Urothelium cell line (cell line): ENCODE data around the gene PBX1.

ENCODE experiments used
- DNase-seq: peaks from one replicate; pipeline ENCODE4 v3.0.0; 2011; ENCODE audit warnings: low spot score, mixed read lengths
- FAIRE-seq: peaks from 2 replicates; lab custom pipeline; 2011; peaks lifted over from hg19 to GRCh38; lab: Jason Lieb, UNC

PBX1 gene

DNA sequence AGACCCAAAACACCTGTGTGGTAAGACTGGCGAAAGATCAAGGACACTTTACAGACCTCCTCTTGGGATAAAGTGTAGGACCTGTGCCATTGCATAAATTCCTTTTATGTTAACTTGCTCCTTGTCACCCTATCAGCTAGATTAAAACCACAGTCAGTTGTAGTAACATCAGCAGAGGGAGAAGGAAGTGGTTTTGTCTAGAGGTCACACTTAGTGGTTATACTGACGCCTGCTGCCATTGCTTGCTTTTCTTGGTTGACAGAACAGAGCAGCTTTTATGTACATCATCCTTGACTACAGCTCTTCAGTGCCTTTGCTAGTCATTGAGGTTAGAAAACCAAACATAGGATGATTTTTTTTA lies 101.4 kb downstream of the PBX1 start:
- no peak for FAIRE-seq

DNA sequence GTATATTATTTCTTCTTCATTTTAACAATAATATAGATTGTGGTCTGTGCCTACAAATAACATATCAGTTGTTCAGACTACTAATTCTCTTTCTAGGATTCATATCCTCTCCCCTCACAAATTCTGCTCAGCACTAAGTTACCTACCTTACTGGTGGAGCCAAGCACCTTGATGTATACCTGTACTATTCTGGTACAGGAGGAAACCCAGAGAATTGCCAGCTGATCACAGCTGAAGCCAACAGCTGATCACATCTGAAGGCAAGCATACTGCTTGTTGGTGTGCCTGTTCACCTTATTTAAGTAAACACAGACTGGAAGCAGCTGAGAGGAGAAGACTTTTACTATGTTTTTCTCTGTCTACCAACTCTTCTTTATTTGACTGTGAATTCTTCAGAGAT lies 101.8 kb downstream of the PBX1 start:
- FAIRE-seq (no peak), DNase-seq (no peak)

More for the DNA sequence above, 101.4 kb downstream of the PBX1 start:
- DNase-seq: no peak

DNA sequence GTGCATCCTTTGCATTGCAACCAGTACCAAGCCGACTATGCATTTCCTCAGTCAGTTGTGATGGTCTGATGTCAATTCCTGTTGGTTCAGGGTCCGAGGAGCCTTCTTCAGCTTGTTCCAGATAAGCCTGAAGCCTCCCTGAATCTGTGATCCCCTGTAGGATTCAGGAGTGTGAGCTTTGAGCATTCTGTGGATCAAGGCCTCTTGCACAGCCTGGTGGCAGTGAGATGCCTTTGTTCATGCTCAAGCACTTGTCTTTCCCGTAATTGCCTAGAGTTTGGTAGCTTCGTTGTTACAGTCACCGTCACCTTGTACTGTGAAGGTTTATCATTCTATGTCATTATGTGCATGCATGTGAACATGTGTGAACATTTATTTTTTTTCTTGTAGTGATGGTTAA lies 103.5 kb downstream of the PBX1 start:
- no peak for DNase-seq

GRCh38 chr1:164662955-164663354 lies 104.0 kb downstream of the PBX1 start:
- no peak for DNase-seq
- no peak for FAIRE-seq

More for the DNA sequence above, 103.5 kb downstream of the PBX1 start:
- FAIRE-seq: no peak

DNA sequence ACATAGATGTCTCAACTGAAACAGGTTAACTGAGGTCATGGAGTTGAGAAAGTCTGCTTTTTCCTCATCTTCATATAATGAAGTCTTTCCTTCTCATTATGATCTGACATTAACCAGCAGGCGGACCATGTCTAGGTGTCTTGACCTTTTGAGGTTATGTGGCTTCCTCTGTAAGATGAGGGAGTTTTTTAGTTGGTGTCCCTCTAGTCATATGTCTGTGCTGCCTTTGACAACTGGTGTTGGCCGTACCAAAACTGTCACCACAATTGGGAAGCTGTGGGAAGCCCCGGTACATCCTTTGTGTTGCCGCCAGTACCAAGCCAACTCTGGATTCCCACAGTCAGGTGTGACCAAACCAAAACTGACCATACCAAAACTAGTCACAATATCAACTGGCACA lies 105.1 kb downstream of the PBX1 start:
- DNase-seq: no peak
- no peak for FAIRE-seq

DNA sequence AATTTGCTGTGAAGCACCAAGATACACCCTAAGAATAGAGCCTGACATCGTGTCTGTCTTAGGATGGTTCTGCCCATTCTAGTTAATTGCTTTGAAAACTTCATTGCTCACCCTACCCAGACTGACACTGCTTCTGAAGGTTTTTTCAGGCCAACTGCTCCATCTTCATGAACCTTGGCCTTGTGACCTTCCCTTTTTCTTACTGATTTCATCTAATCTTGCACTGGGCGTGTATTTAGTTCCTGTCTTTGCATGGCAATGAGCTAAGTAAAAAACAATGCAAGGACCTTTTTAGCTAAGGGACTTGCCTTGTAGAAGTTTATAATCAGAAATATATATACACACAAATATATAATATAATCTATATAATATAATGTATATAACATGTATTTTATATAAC lies 108.0 kb downstream of the PBX1 start:
- DNase-seq (no peak), FAIRE-seq (no peak)

DNA sequence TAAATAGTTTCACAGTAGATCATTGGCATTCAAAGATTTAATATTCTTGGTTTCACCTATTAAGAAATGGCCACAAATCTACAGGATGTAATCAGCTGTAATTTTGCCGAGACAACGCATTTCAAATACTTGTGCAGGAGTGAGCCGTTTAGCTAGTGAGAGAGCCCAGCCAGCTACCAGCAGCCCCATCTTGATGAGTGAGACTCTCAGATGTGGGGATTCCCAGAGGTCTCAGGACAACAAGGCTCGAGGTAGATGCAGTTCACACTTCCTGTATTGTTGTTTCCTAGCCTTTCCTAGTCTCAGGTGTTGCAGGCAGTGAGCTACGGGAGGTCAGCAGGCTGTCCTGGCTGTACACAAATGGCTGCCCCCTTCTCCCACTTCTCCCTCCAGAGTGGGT lies 108.6 kb downstream of the PBX1 start:
- FAIRE-seq: no peak
- no peak for DNase-seq

DNA sequence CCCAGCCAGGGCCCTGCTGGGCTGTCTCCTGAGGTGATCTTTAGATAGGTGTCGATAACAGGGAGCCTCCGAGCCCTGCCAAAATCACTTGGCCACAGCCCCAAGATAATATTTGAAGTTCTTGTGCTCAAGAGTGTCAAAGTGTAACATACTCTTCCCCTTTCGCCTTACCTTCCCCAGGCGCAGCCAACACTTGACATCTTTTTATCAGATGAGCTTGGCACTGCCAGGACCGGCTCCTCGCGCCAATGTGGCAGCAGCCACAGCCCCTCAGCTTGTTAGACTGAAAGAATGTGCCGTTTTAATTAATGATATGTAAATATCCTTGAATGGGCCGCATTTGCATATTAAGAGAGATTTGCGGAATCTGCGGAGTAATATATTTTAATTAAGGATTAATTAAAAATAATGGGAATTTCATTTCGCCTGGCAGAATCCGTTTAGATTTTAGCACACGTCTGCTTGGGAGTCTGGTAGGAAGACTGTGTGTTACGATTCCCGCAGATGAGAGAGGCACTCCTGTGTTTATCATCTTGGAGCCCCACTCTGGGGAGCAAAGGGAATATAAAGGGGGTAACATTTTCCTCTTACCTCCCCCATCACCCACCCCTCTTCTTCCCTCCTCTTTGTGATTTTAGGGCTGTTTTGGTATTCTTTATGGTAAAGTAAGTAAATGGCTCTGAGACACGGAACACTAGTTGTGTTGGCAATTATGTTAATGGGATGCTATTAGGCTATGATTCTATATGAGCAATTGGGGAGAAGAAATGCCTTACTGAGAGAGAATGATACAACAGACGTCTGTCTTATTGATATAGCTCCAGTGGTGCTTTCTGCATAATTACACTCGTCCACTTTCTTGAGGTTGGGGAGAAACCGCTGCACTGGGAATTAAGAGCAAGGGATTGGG lies 109.8 kb downstream of the PBX1 start:
- DNase-seq (no peak), FAIRE-seq (no peak)

- no peak for DNase-seq
- no peak for FAIRE-seq
Observed at GRCh38 chr1:164670026-164670425, 111.0 kb downstream of the PBX1 start.

GRCh38 chr1:164670786-164671185 lies 111.8 kb downstream of the PBX1 start:
- FAIRE-seq (no peak), DNase-seq (no peak)

GRCh38 chr1:164671323-164671965 lies 112.5 kb downstream of the PBX1 start:
- DNase-seq (no peak), FAIRE-seq (no peak)

- FAIRE-seq: no peak
Observed at GRCh38 chr1:164671966-164672571, 113.1 kb downstream of the PBX1 start.

DNA sequence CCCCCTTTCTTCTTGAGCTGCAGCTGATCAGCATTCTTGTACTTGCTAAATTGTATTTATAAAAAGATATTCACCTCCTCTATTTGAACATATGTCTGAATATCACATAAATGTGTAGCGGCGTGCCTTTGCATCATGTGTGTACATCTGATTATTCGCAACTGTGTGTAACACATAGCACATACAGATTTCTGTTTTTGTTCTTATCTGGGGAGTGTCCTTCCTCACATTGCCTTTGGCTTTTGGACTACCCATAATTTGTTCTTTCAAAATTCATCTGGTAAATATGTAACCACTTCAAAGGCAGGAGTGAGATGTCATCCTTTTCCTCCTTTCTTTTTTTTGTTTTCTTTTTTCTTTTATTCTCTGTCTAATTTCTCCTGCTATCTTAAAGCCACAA lies 113.6 kb downstream of the PBX1 start:
- no peak for FAIRE-seq
- no peak for DNase-seq

More at GRCh38 chr1:164671966-164672571, 113.1 kb downstream of the PBX1 start:
- no peak for DNase-seq

DNA sequence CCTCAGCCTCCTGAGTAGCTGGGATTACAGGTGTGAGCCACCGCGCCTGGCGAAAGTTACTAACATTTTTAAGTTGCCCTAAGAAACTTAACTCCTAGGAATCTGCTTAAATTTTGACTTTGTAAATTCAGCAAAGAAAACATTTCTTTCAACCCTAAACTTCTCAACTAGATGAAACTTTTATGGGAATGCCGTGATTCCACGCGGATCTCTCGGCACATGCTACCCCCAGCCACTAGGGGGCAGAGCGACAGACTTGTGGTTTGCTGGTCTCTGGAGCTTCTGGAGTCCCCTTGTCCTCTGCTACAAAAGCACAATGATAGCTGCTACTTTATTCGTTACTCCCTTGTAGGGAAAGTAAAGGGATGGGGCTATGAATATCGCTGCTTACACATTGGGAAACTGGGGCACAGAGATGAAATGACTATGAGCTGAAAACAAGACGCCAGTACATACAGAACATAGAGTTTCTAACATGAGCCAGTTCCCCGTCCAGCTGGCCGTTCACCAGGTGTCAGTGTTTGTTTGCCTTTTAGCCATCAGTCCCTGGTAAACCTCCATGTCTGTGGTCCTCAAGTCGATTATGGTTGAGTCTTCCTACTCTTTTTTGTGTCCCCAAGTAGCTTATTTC lies 114.7 kb downstream of the PBX1 start:
- FAIRE-seq: no peak
- peak; percentile 48 for DNase-seq

GRCh38 chr1:164675342-164675904 lies 116.4 kb downstream of the PBX1 start:
- FAIRE-seq (no peak), DNase-seq (no peak)

DNA sequence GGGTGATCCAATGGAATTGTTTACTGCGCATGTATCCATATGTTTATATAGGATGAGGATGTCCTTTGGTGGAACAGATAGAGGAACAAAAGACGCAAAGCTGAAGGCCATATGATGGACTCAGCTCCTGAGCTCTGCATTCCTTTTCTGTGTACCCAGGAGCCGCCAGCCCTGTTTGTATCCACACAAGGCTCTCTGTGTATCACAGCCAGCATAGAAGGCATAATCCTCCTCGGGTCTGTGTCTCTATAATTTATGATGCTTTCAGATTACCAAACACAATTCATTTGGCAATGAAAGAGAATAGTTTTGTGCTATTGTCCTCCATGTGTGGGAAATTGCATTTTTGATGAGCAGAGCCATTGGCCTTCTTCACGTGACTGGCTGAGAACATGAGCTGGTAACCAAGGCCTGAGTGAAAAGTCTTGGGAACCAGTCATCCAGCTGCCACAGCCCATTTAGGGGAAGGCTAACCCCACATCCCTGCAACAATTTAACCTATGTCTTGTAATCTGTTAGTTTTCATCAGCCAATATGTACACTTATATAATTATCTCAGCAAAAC lies 119.2 kb downstream of the PBX1 start:
- DNase-seq (no peak), FAIRE-seq (no peak)

GRCh38 chr1:164682570-164682969 lies 123.6 kb downstream of the PBX1 start:
- FAIRE-seq (no peak), DNase-seq (no peak)

DNA sequence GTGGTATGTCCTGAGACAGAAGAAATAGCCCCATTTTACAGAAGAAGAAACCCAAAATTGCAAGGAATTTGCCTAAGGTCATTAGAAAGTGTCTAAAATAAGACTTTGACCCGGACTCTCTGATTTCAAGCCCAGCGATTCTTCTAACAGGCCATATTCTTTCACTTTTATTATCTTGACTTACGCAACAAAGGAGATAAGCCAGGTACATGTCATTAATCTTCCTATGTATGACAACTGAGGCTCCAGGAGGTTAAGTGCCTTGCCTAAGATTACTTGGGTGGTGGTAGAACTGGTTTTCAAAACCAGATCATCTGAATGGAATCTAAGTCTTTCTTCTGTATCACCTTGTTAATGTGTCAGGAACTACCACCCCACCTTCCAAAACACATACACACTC lies 124.3 kb downstream of the PBX1 start:
- FAIRE-seq: no peak
- DNase-seq: no peak

DNA sequence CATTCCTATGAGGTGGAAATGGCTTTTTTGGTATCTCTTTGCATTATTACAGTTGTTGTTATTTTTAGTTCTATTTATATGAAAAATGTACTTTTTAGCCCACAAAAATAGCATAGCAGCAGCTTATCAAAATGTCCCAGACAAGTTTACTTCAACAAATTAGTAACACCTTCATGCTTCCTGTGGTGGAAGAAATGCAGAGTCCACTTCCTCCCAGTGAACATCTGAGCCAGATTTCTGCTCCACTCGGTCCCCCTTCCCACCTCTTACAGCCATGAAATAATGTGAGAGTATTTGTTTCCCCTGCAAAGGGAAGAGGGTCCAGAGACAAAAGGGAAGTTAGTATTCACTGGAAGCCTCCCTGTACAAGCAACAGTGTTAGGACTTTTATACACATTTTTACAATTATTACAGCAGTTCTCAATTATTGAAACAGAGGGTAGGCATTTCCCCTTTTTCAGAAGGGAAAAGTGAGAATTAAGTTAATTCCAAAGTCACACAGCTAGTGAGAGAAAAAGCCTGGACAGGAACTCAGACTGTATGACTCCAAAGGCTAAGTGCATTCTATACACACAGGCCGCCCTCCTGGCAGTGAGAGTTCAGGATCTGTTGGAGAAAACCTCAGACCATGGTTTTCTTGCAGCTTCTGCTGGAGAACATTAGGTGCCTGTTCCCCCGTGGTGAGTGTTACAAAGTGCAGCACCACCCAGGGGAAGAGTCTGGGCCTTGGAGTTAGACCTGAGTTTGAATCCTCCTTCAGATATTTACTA lies 126.5 kb downstream of the PBX1 start:
- DNase-seq (no peak), FAIRE-seq (no peak)

GRCh38 chr1:164687777-164688176 lies 128.8 kb downstream of the PBX1 start:
- FAIRE-seq (no peak), DNase-seq (no peak)
